Measurements from ENCODE around the gene KAT5. TPM values are rescaled to one million over a fixed set of nuclear protein-coding genes. Genes with fewer than 3 reads are reported as not detected.

The KAT5 gene
- total RNA-seq (2022; extraction: Qiagen RNA extraction), result 43.8 to 55.4 TPM (median 48.9 TPM) in 5 replicates

GRCh38 chr11:65711785-65712632, at the start of gene KAT5:
Gene KAT5 (plus strand): TSS chr11:65712252. CDS start chr11:65712268, 16 bp downstream.

GRCh38 chr11:65662799-65663638, 49.0 kb upstream of the KAT5 start, which contains the start of gene RELA:
Gene RELA (minus strand): TSS chr11:65662916. CDS start chr11:65662832, 84 bp downstream.

DNA sequence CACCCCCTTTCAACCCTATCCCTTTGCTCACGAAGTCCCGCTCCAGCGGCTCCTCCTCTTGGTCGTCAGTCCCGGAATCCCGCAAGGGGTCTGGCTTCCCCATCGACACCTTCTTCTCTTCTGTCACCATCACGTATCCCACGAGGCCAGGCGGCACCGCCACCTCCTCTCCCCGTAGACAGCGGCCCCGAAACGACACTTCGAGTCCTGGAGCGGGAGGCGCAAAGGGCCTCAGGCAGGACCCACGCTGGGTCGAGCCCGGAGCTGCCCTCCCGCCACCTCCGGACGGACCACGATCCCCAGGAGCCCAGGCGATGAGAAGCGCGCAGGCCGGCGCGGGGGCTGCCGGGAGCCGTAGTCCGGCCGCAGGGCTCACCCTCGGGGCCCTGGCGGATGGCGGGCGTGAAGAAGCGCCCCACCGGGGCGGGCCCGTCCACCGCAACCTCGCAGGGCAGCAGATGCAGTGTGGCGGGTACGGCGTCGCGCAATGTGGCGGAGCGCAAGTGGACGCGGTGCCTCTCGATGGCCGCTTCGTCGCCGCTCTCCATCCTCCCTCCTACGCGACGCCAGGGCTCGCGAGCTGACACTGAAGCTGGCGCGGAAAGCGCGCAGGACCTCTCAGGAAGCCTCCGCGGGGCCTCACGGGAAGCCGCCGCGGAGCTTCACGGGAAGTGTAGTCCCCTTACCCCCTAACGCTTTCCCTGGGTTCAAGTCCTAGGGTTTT, 8.3 kb downstream of the KAT5 start, which contains the start of gene RNASEH2C:
Gene RNASEH2C (minus strand): TSS at position 588 of the 724 bp plus-strand sequence. CDS start 40 bp downstream, at position 548.

Other genes starting within 250 kb of the KAT5 start
- 64.1 to 116 TPM (median 72.7 TPM) in 5 replicates for gene MALAT1, start 213.2 kb upstream of the KAT5 start, total RNA-seq (2022; extraction: Qiagen RNA extraction)
- 47.1 to 64.1 TPM (median 61.4 TPM) in 5 replicates for gene SCYL1, start 187.2 kb upstream of the KAT5 start, total RNA-seq (2022; extraction: Qiagen RNA extraction)
- 102 to 132 TPM (median 113 TPM) in 5 replicates for gene LTBP3, start 153.9 kb upstream of the KAT5 start, total RNA-seq (2022; extraction: Qiagen RNA extraction)
- gene ZNRD2, start 141.8 kb upstream of the KAT5 start, total RNA-seq (2022; extraction: Qiagen RNA extraction), result 68.0 to 80.1 TPM (median 75.2 TPM) in 5 replicates
- 28.2 to 52.4 TPM (median 49.1 TPM) in 5 replicates for gene FAM89B, start 139.7 kb upstream of the KAT5 start, total RNA-seq (2022; extraction: Qiagen RNA extraction)
- 26.1 to 39.1 TPM (median 36.9 TPM) in 5 replicates for gene EHBP1L1, start 136.2 kb upstream of the KAT5 start, total RNA-seq (2022; extraction: Qiagen RNA extraction)
- 0.28 to 1.5 TPM (median 0.86 TPM) in 5 replicates for gene KCNK7, start 116.5 kb upstream of the KAT5 start, total RNA-seq (2022; extraction: Qiagen RNA extraction)
- gene MAP3K11, start 98.0 kb upstream of the KAT5 start, total RNA-seq (2022; extraction: Qiagen RNA extraction), result 36.6 to 48.1 TPM (median 46.7 TPM) in 5 replicates
- 25.0 to 37.1 TPM (median 35.4 TPM) in 5 replicates for gene PCNX3, start 96.5 kb upstream of the KAT5 start, total RNA-seq (2022; extraction: Qiagen RNA extraction)
- 11.8 to 19.3 TPM (median 17.9 TPM) in 5 replicates for gene SIPA1, start 74.2 kb upstream of the KAT5 start, total RNA-seq (2022; extraction: Qiagen RNA extraction)
- gene RELA, start 49.3 kb upstream of the KAT5 start, total RNA-seq (2022; extraction: Qiagen RNA extraction), result 62.9 to 72.5 TPM (median 71.8 TPM) in 5 replicates
- gene RNASEH2C, start 8.5 kb downstream of the KAT5 start, total RNA-seq (2022; extraction: Qiagen RNA extraction), result 20.9 to 52.9 TPM (median 48.6 TPM) in 5 replicates
- gene AP5B1, start 68.7 kb downstream of the KAT5 start, total RNA-seq (2022; extraction: Qiagen RNA extraction), result 7.6 to 12.1 TPM (median 12.1 TPM) in 5 replicates
- gene OVOL1, start 74.8 kb downstream of the KAT5 start, total RNA-seq (2022; extraction: Qiagen RNA extraction), result 0.07 to 0.08 TPM in 2 of 5 replicates, not detected in the others
- 0.09 TPM in 1 of 5 replicates, not detected in the others for gene SNX32, start 121.7 kb downstream of the KAT5 start, total RNA-seq (2022; extraction: Qiagen RNA extraction)
- 2,078 to 2,355 TPM (median 2,242 TPM) in 5 replicates for gene CFL1, start 145.9 kb downstream of the KAT5 start, total RNA-seq (2022; extraction: Qiagen RNA extraction)
- 26.7 to 36.3 TPM (median 33.7 TPM) in 5 replicates for gene MUS81, start 148.2 kb downstream of the KAT5 start, total RNA-seq (2022; extraction: Qiagen RNA extraction)
- gene EFEMP2, start 160.5 kb downstream of the KAT5 start, total RNA-seq (2022; extraction: Qiagen RNA extraction), result 0.52 to 1.2 TPM (median 0.99 TPM) in 5 replicates
- 0.11 TPM in 1 of 5 replicates, not detected in the others for gene CTSW, start 167.6 kb downstream of the KAT5 start, total RNA-seq (2022; extraction: Qiagen RNA extraction)
- 73.6 to 86.8 TPM (median 84.7 TPM) in 5 replicates for gene FIBP, start 176.2 kb downstream of the KAT5 start, total RNA-seq (2022; extraction: Qiagen RNA extraction)
- gene CCDC85B, start 178.4 kb downstream of the KAT5 start, total RNA-seq (2022; extraction: Qiagen RNA extraction), result 22.2 to 49.0 TPM (median 44.4 TPM) in 5 replicates
- gene FOSL1, start 188.1 kb downstream of the KAT5 start, total RNA-seq (2022; extraction: Qiagen RNA extraction), result 122 to 190 TPM (median 138 TPM) in 5 replicates
- 32.8 to 52.7 TPM (median 45.5 TPM) in 5 replicates for gene C11orf68, start 206.8 kb downstream of the KAT5 start, total RNA-seq (2022; extraction: Qiagen RNA extraction)
- 171 to 273 TPM (median 214 TPM) in 5 replicates for gene DRAP1, start 207.2 kb downstream of the KAT5 start, total RNA-seq (2022; extraction: Qiagen RNA extraction)
- not detected in 5 replicates for gene TSGA10IP, start 233.2 kb downstream of the KAT5 start, total RNA-seq (2022; extraction: Qiagen RNA extraction)
- 46.4 to 64.2 TPM (median 56.3 TPM) in 5 replicates for gene SART1, start 249.5 kb downstream of the KAT5 start, total RNA-seq (2022; extraction: Qiagen RNA extraction)